Measurements from ENCODE around the gene STRADA. TPM values are rescaled to one million over a fixed set of nuclear protein-coding genes. Genes with fewer than 3 reads are reported as not detected.
A peak's percentile ranks its signal among the peaks of the same experiment; 100 is the strongest.

The STRADA gene
- total and polyA plus RNA-seq, 9 of the 15 experiments (the other 6 are each of a cell fraction or from before 2014, with no cell fraction given), result 6.6 to 33.0 (median 20.5) TPM

- TF ChIP-seq POU5F1 (IDR thresholded peaks at IDR 0.05; ENCODE audit: borderline replicate concordance, low read depth, low read length, partially characterized antibody) (no peak), NR4A1 (CRISPR knock-in tag; IDR thresholded peaks at IDR 0.05) (0 out of 2 replicates have a peak, but pooled peaks have one; percentile 43), NR4A1 (tag; IDR thresholded peaks at IDR 0.05) (no peak), ZNF76 (CRISPR knock-in tag; IDR thresholded peaks at IDR 0.05; ENCODE audit: borderline replicate concordance) (peak; percentile 64; the same call in 1 of the 2 replicates), ZFPM2 (CRISPR knock-in tag; IDR thresholded peaks at IDR 0.05) (no peak), ETV5 (CRISPR knock-in tag; IDR thresholded peaks at IDR 0.05; ENCODE audit: low read depth) (peak; percentile 87), MTA1 (IDR thresholded peaks at IDR 0.05; ENCODE audit: borderline replicate concordance) (no peak; the same call in none of the 2 replicates), CCNT2 (IDR thresholded peaks at IDR 0.05; ENCODE audit: borderline replicate concordance, extremely low read depth, insufficient read length, low read depth, low read length) (peak; percentile 88), ZNF445 (CRISPR knock-in tag; IDR thresholded peaks at IDR 0.05; ENCODE audit: low read depth) (no peak), THRB (CRISPR knock-in tag; conservative IDR thresholded peaks at IDR 0.05) (peak; percentile 66; the same call in 1 of the 2 replicates), SMAD3 (CRISPR knock-in tag; conservative IDR thresholded peaks at IDR 0.05) (0 out of 2 replicates have a peak, but pooled peaks have one; percentile 60), ELK3 (CRISPR knock-in tag; IDR thresholded peaks at IDR 0.05) (no peak), CBX3 (IDR thresholded peaks at IDR 0.05; ENCODE audit: borderline replicate concordance in 1 of 2, low read length in 2 of 2) (peak in 1 of 2 experiments; percentile 41; a peak in 1 of 3 replicates), SPI1 (IDR thresholded peaks at IDR 0.05; ENCODE audit: borderline replicate concordance, low read depth, low read length) (0 out of 2 replicates have a peak, but pooled peaks have one; percentile 11), TFE3 (CRISPR knock-in tag; IDR thresholded peaks at IDR 0.05) (0 out of 2 replicates have a peak, but pooled peaks have one; percentile 8), KHSRP (IDR thresholded peaks at IDR 0.05) (peak; percentile 58), MCM3 (IDR thresholded peaks at IDR 0.05) (no peak), SMAD1 (IDR thresholded peaks at IDR 0.05; ENCODE audit: low read depth, low read length, partially characterized antibody) (peak; percentile 65), ZEB2 (IDR thresholded peaks at IDR 0.05) (no peak; the same call in 1 of the 2 replicates), HDAC1 (IDR thresholded peaks at IDR 0.05) (peak; percentile 81 to 99; a peak in 3 of 4 replicates), CBX8 (IDR thresholded peaks at IDR 0.05; ENCODE audit: borderline replicate concordance, extremely low read depth, low read depth, low read length, poor library complexity, severe bottlenecking) (no peak)
Measured at GRCh38 chr17:63773272-63774140, 31.9 kb upstream of the STRADA start, which contains the start of gene CCDC47 (continued).

Measured in K562 (cell line).